Adrenal gland (tissue), 12 donors: Measurements from ENCODE around the gene IL1A. TPM values are rescaled to one million over a fixed set of nuclear protein-coding genes. Genes with fewer than 3 reads are reported as not detected.

Experiments
- DNase-seq, 7 donors: peaks; one replicate each; pipeline ENCODE4 v3.0.0-alpha.2; 2019 to 2020
- H3K27ac ChIP-seq, 5 donors: fragments of 200-600 bp; sonication (generic) in 4 of 5; 1 replicate in 3 of 5; 2 replicates in 2 of 5; pipeline versions ENCODE4 v1.5.1 to v1.8.0; 2016 to 2020; ENCODE audit warnings: mild to moderate bottlenecking in 1 of 5
- H3K27me3 ChIP-seq: fragments of 200-600 bp; 2 replicates; pipeline ENCODE4 v1.8.0; 2021
- H3K36me3 ChIP-seq, 2 donors: fragments of 200-600 bp; replicated peaks in 1 of 2; 1 replicate in 1 of 2; 2 replicates in 1 of 2; pipeline versions ENCODE4 v1.5.1 to v1.8.0; 2018 to 2022
- H3K4me1 ChIP-seq, 2 donors: fragments of 200-600 bp; replicated peaks in 1 of 2; 1 replicate in 1 of 2; 2 replicates in 1 of 2; pipeline versions ENCODE4 v1.5.1 to v1.8.0; 2018 to 2021
- H3K4me3 ChIP-seq, 4 donors: fragments of 200-600 bp; sonication (generic) in 3 of 4; one replicate each; pipeline ENCODE4 v1.5.1; 2016 to 2018
- H3K9me3 ChIP-seq, 3 donors: fragments of 200-600 bp; sonication (generic) in 1 of 3; replicated peaks in 1 of 3; 1 replicate in 2 of 3; 2 replicates in 1 of 3; pipeline versions ENCODE4 v1.5.1 to v1.8.0; 2016 to 2021
- POLR2A ChIP-seq, 2 donors: fragments of 450-650 bp; IDR thresholded peaks; one replicate each; pipeline ENCODE4 v1.6.1; 2017; ENCODE audit warnings: antibody characterized with exemption in 2 of 2, mild to moderate bottlenecking in 2 of 2, moderate library complexity in 1 of 2
- WGBS, 4 donors: extraction: QIAGEN DNeasy Blood & Tissue Kit in 2 of 4; methylation state at CpG; one replicate each; pipeline versions ENCODE4 v1.1.5 to v1.1.7; 2013 to 2017; 5-methylcytosine and 5-hydroxymethylcytosine counted together
- intact Hi-C, 2 donors: fragments of 100-400 bp; cut with DNase I; formaldehyde crosslinking; loops; one replicate each; pipeline versions ENCODE4 v1.14.1 to v1.15.0; 2022 to 2023
- polyA plus RNA-seq, 3 donors: library from polyadenylated mRNA; stranded (reverse); fragments of 200-250 nt in 2 of 3; fragments of 350-450 nt in 1 of 3; fragmentation: Illumina TruSeq in 1 of 3; extraction: RNeasy Lipid Tissue Mini Kit (QIAGEN cat#74804) in 1 of 3; gene quantifications; one replicate each; pipeline ENCODE4 v1.2.3, GENCODE V29; 2013 to 2014
- total RNA-seq, 9 donors: library from RNA; depleted of rRNA in 4 of 9; stranded (reverse); fragments of >200 nt in 4 of 9; fragments of 120-200 nt in 1 of 9; fragmentation: NEBNext Ultra II Directional in 1 of 9; extraction: Animal tissue kit (Norgen Biotek cat#: 25700) in 1 of 9; gene quantifications; one replicate each; pipeline versions ENCODE4 v1.1.0 to v1.2.4, GENCODE V29; 2013 to 2023
- TF ChIP-seq, protein P1 (sequence below), 6 experiments: fragments of 450-650 bp in 4 of 6; fragments of 200-600 bp in 2 of 6; sonication (generic) in 1 of 6; IDR thresholded peaks; 1 replicate in 5 of 6; 2 replicates in 1 of 6; pipeline versions ENCODE4 v1.5.1 to v1.8.0; 2016 to 2021; ENCODE audit warnings: antibody characterized with exemption in 6 of 6, mild to moderate bottlenecking in 2 of 6, moderate library complexity in 1 of 6
- donor health status: healthy with polysubstance abuse.
- donor health status: Bipolar disorder and iron deficiency.
- donor health status: DM: yes; HTN: yes; CAD: no.
- donor health status: DM: no; HTN: no; CAD: no.
- donor health status: DM: no; HTN: no; CAD: no.
- donor health status: DM: yes; HTN: yes; CAD: no.

IL1A gene
- total and polyA plus RNA-seq, 12 donors = 0.07 to 0.67 (median 0.18) TPM; not detected in 9

- no peaks in the 10 kb centered on the region for H3K27me3 ChIP-seq
- DNase-seq = no peak
- H3K9me3 ChIP-seq = no peaks in the 10 kb centered on the region
- no peaks in the 10 kb centered on the region for H3K36me3 ChIP-seq
- H3K4me3 ChIP-seq = no peak overlapping the region
- no peak overlapping the region for H3K27ac ChIP-seq
- H3K4me1 ChIP-seq = no peaks in the 10 kb centered on the region
- 91 to 94% (median 93%) methylated on average over 3 of the region's 3 CpGs for WGBS, 4 donors
- intact Hi-C loops = loop anchor here in 1 of 2 donors (10.0 kb wide), 1 partner anchor 179 kb away; no protein-coding TSS in a partner anchor
- TF ChIP-seq POLR2A (IDR thresholded peaks at IDR 0.05) = no peak
- TF ChIP-seq, protein P1, sequence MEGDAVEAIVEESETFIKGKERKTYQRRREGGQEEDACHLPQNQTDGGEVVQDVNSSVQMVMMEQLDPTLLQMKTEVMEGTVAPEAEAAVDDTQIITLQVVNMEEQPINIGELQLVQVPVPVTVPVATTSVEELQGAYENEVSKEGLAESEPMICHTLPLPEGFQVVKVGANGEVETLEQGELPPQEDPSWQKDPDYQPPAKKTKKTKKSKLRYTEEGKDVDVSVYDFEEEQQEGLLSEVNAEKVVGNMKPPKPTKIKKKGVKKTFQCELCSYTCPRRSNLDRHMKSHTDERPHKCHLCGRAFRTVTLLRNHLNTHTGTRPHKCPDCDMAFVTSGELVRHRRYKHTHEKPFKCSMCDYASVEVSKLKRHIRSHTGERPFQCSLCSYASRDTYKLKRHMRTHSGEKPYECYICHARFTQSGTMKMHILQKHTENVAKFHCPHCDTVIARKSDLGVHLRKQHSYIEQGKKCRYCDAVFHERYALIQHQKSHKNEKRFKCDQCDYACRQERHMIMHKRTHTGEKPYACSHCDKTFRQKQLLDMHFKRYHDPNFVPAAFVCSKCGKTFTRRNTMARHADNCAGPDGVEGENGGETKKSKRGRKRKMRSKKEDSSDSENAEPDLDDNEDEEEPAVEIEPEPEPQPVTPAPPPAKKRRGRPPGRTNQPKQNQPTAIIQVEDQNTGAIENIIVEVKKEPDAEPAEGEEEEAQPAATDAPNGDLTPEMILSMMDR (IDR thresholded peaks at IDR 0.05) = no peak
These were observed 28.1 kb downstream of the IL1A start for GRCh38 chr2:112756207-112756606.

DNA sequence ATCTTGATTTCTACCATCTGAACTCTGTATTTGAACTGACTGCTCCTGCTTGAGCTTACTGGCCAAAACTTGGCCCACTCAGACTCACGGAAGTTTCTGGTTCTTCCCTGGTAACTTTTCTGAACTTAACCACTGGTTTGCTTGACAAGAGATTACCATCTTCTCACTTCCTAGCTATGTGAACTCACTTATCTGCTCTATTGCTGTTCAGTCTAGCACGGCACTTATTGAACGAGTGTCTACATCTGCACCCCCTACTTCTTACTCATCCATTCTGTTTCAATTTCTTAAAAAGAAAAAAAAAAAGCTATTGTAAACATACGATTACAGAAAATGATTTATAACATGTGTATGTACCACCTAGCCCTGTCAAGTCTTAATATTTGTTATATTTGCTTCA, 28.8 kb downstream of the IL1A start:
- Histone ChIP-seq H3K4me3 (no peak overlapping the region), H3K4me1 (no peaks in the 10 kb centered on the region), H3K27ac (no peak overlapping the region), H3K9me3 (no peaks in the 10 kb centered on the region), H3K27me3 (no peaks in the 10 kb centered on the region), H3K36me3 (no peaks in the 10 kb centered on the region)
- no peak for DNase-seq
- intact Hi-C loops = loop anchor here in 1 of 2 donors (10.0 kb wide), 1 partner anchor 179 kb away; no protein-coding TSS in a partner anchor
- TF ChIP-seq POLR2A (IDR thresholded peaks at IDR 0.05) = no peak
- TF ChIP-seq, protein P1 (IDR thresholded peaks at IDR 0.05) = no peak
- WGBS, 4 donors = 90 to 93% (median 92%) methylated on average over 4 of the region's 4 CpGs

GRCh38 chr2:112754564-112754963, 29.7 kb downstream of the IL1A start:
- H3K36me3 ChIP-seq = no peaks in the 10 kb centered on the region
- H3K9me3 ChIP-seq = no peaks in the 10 kb centered on the region
- TF ChIP-seq, protein P1 (IDR thresholded peaks at IDR 0.05) = no peak
- WGBS, 4 donors = 95 to 100% (median 100%) methylated on average over 1 of the region's 1 CpG
- no peaks in the 10 kb centered on the region for H3K27me3 ChIP-seq
- H3K27ac ChIP-seq = no peak overlapping the region
- no peaks in the 10 kb centered on the region for H3K4me1 ChIP-seq
- intact Hi-C loops = loop anchor here in 1 of 2 donors (10.0 kb wide), 1 partner anchor 180 kb away; no protein-coding TSS in a partner anchor
- no peak for DNase-seq
- no peak overlapping the region for H3K4me3 ChIP-seq

- Histone ChIP-seq H3K4me3 (no peak overlapping the region), H3K27ac (no peak overlapping the region), H3K27me3 (no peaks in the 10 kb centered on the region), H3K4me1 (no peaks in the 10 kb centered on the region), H3K36me3 (no peaks in the 10 kb centered on the region), H3K9me3 (no peaks in the 10 kb centered on the region)
- intact Hi-C loops = loop anchor here in 1 of 2 donors (10.0 kb wide), 1 partner anchor 182 kb away; no protein-coding TSS in a partner anchor
- 89 to 96% (median 92%) methylated on average over 4 of the region's 4 CpGs for WGBS, 4 donors
- no peak for DNase-seq
- TF ChIP-seq, protein P1 (IDR thresholded peaks at IDR 0.05) = no peak
- TF ChIP-seq POLR2A (IDR thresholded peaks at IDR 0.05) = no peak
These were observed 31.6 kb downstream of the IL1A start for GRCh38 chr2:112752667-112753066.
